Liver (tissue), 9 donors: ENCODE results near the gene SLC39A10. TPM values are rescaled to one million over a fixed set of nuclear protein-coding genes. Genes with fewer than 3 reads are reported as not detected.

Source experiments
- DNase-seq: peaks from one replicate; pipeline ENCODE4 v3.0.0-alpha.2; 2017; ENCODE audit warnings: low spot score
- H3K27ac ChIP-seq, 2 donors: one replicate each; pipeline ENCODE4 v1.7.0; 2013; ENCODE audit warnings: inconsistent platforms in 2 of 2, low read length in 2 of 2, control low read depth in 1 of 2, low read depth in 1 of 2, mild to moderate bottlenecking in 1 of 2
- H3K27me3 ChIP-seq, 4 donors: one replicate each; pipeline versions ENCODE4 v1.6.1 to v1.7.0; 2013; ENCODE audit warnings: low read length in 3 of 4, inconsistent platforms in 1 of 4, mild to moderate bottlenecking in 1 of 4, moderate library complexity in 1 of 4; ENCODE audit not compliant: control insufficient read depth in 4 of 4, insufficient read depth in 4 of 4
- H3K36me3 ChIP-seq, 4 donors: one replicate each; pipeline versions ENCODE4 v1.6.1 to v1.7.0; 2013; ENCODE audit warnings: low read length in 3 of 4, mild to moderate bottlenecking in 3 of 4, low read depth in 1 of 4, moderate library complexity in 1 of 4; ENCODE audit not compliant: control insufficient read depth in 4 of 4, insufficient read depth in 3 of 4
- H3K4me1 ChIP-seq, 4 donors: one replicate each; pipeline versions ENCODE4 v1.6.1 to v1.7.0; 2013; ENCODE audit warnings: low read length in 3 of 4, mild to moderate bottlenecking in 3 of 4, moderate library complexity in 1 of 4; ENCODE audit not compliant: control insufficient read depth in 4 of 4, insufficient read depth in 4 of 4
- H3K4me3 ChIP-seq, 3 donors: one replicate each; pipeline versions ENCODE4 v1.6.1 to v1.7.0; 2013; ENCODE audit warnings: low read length in 3 of 3, control low read depth in 1 of 3, low read depth in 1 of 3, mild to moderate bottlenecking in 1 of 3
- H3K9ac ChIP-seq, 2 donors: one replicate each; pipeline ENCODE4 v1.7.0; 2013; ENCODE audit warnings: low read length in 2 of 2, mild to moderate bottlenecking in 2 of 2, moderate library complexity in 2 of 2, control low read depth in 1 of 2, low read depth in 1 of 2
- H3K9me3 ChIP-seq, 4 donors: one replicate each; pipeline versions ENCODE4 v1.6.1 to v1.7.0; 2013; ENCODE audit warnings: low read length in 3 of 4; ENCODE audit not compliant: control insufficient read depth in 4 of 4
- ATF3 ChIP-seq: IDR thresholded peaks from 2 replicates; pipeline ENCODE4 v1.6.1; 2016; ENCODE audit warnings: antibody characterized with exemption
- EGR1 ChIP-seq, 2 donors: IDR thresholded peaks; 2 replicates each; pipeline ENCODE4 v1.6.1; 2016 to 2018; ENCODE audit warnings: antibody characterized with exemption in 2 of 2, low read depth in 2 of 2
- FOXA1 ChIP-seq: IDR thresholded peaks from 2 replicates; pipeline ENCODE4 v1.6.1; 2016; ENCODE audit warnings: antibody characterized with exemption
- FOXA2 ChIP-seq: IDR thresholded peaks from 2 replicates; pipeline ENCODE4 v1.6.1; 2016; ENCODE audit warnings: antibody characterized with exemption
- GABPA ChIP-seq, 2 donors: IDR thresholded peaks in 1 of 2; conservative IDR thresholded peaks in 1 of 2; 2 replicates each; pipeline ENCODE4 v1.6.1; 2016; ENCODE audit warnings: antibody characterized with exemption in 2 of 2, mild to moderate bottlenecking in 1 of 2, moderate library complexity in 1 of 2
- HNF4A ChIP-seq, 2 donors: conservative IDR thresholded peaks; 2 replicates each; pipeline ENCODE4 v1.6.1; 2016; ENCODE audit warnings: antibody characterized with exemption in 2 of 2, mild to moderate bottlenecking in 2 of 2
- HNF4G ChIP-seq: IDR thresholded peaks from 2 replicates; pipeline ENCODE4 v1.6.1; 2016; ENCODE audit warnings: antibody characterized with exemption
- JUND ChIP-seq, 2 donors: IDR thresholded peaks; 2 replicates each; pipeline ENCODE4 v1.6.1; 2016; ENCODE audit warnings: antibody characterized with exemption in 2 of 2
- MAX ChIP-seq: IDR thresholded peaks from 2 replicates; pipeline ENCODE4 v1.6.1; 2016; ENCODE audit warnings: antibody characterized with exemption
- NR2F2 ChIP-seq: IDR thresholded peaks from 2 replicates; pipeline ENCODE4 v1.6.1; 2016; ENCODE audit warnings: antibody characterized with exemption
- RAD21 ChIP-seq, 2 donors: IDR thresholded peaks; 2 replicates each; pipeline ENCODE4 v1.6.1; 2016; ENCODE audit warnings: antibody characterized with exemption in 2 of 2, mild to moderate bottlenecking in 2 of 2
- RXRA ChIP-seq, 2 donors: IDR thresholded peaks; 2 replicates each; pipeline ENCODE4 v1.6.1; 2017 to 2018; ENCODE audit warnings: antibody characterized with exemption in 2 of 2, mild to moderate bottlenecking in 1 of 2
- SP1 ChIP-seq: IDR thresholded peaks from 2 replicates; pipeline ENCODE4 v1.6.1; 2018; ENCODE audit warnings: antibody characterized with exemption, mild to moderate bottlenecking
- TAF1 ChIP-seq: conservative IDR thresholded peaks from 2 replicates; pipeline ENCODE4 v1.6.1; 2016; ENCODE audit warnings: antibody characterized with exemption, mild to moderate bottlenecking
- YY1 ChIP-seq: IDR thresholded peaks from 2 replicates; pipeline ENCODE4 v1.6.1; 2016; ENCODE audit warnings: antibody characterized with exemption, mild to moderate bottlenecking
- ZBTB33 ChIP-seq: IDR thresholded peaks from 2 replicates; pipeline ENCODE4 v1.6.1; 2016; ENCODE audit warnings: antibody characterized with exemption
- WGBS: extraction: QIAGEN DNeasy Blood & Tissue Kit; methylation state at CpG from one replicate; pipeline ENCODE4 v1.1.7; 2013; 5-methylcytosine and 5-hydroxymethylcytosine counted together
- polyA plus RNA-seq, 2 donors: library from polyadenylated mRNA; stranded (reverse) in 1 of 2; unstranded in 1 of 2; fragments of 200-250 nt in 1 of 2; fragments of >200 nt in 1 of 2; fragmentation: Nextera tagmentation in 1 of 2; extraction: Ambion mirVana in 1 of 2; gene quantifications; one replicate each; pipeline versions ENCODE4 v1.2.1 to v1.2.3, GENCODE V29; 2013 to 2015
- total RNA-seq, 2 donors: library from RNA; depleted of rRNA; stranded (reverse); fragments of >200 nt; gene quantifications; one replicate each; pipeline ENCODE4 v1.2.3, GENCODE V29; 2014
- TF ChIP-seq, protein P1 (sequence below): IDR thresholded peaks from 2 replicates; pipeline ENCODE4 v1.6.1; 2016; ENCODE audit warnings: antibody characterized with exemption, mild to moderate bottlenecking
- TF ChIP-seq, protein P2 (sequence below): fragments of 150-350 bp; IDR thresholded peaks from 2 replicates; pipeline ENCODE4 v1.5.1; 2017; ENCODE audit warnings: improper control_type of control experiment, low read depth, low read length; ENCODE audit not compliant: missing input control
- donor health status: healthy.
- donor health status: healthy.
- donor health status: healthy.
- donor health status: healthy.
- donor health status: healthy.

SLC39A10 gene
- total and polyA plus RNA-seq, 4 donors = 0.98 to 7.5 (median 3.4) TPM

DNA sequence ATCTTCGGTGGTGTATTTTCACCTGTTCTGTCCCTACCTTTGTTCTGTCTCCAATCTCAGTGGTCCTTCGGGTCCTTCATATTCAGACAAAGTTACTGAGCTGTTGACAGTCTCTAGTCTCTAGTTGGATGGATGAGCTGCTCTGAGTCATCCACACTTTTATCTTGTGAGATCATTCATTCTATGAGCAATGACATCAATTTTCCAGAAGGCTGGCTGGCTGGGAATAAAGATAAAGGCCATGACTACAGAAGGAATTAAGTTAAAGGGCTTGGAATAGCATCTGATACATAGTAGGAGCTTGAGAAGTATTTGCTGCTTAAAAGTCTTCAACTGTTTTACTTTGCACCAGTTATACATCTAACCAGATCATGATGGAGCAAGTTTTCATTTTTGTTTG, 43.1 kb upstream of the SLC39A10 start:
- H3K27me3 ChIP-seq = no peaks in the 10 kb centered on the region
- H3K4me1 ChIP-seq = no peaks in the 10 kb centered on the region
- H3K27ac ChIP-seq = no peak overlapping the region
- no peak for TF ChIP-seq FOXA2
- no peak for TF ChIP-seq JUND (IDR thresholded peaks at IDR 0.05)
- TF ChIP-seq MAX = no peak
- no peak for TF ChIP-seq ATF3
- TF ChIP-seq, protein P1, sequence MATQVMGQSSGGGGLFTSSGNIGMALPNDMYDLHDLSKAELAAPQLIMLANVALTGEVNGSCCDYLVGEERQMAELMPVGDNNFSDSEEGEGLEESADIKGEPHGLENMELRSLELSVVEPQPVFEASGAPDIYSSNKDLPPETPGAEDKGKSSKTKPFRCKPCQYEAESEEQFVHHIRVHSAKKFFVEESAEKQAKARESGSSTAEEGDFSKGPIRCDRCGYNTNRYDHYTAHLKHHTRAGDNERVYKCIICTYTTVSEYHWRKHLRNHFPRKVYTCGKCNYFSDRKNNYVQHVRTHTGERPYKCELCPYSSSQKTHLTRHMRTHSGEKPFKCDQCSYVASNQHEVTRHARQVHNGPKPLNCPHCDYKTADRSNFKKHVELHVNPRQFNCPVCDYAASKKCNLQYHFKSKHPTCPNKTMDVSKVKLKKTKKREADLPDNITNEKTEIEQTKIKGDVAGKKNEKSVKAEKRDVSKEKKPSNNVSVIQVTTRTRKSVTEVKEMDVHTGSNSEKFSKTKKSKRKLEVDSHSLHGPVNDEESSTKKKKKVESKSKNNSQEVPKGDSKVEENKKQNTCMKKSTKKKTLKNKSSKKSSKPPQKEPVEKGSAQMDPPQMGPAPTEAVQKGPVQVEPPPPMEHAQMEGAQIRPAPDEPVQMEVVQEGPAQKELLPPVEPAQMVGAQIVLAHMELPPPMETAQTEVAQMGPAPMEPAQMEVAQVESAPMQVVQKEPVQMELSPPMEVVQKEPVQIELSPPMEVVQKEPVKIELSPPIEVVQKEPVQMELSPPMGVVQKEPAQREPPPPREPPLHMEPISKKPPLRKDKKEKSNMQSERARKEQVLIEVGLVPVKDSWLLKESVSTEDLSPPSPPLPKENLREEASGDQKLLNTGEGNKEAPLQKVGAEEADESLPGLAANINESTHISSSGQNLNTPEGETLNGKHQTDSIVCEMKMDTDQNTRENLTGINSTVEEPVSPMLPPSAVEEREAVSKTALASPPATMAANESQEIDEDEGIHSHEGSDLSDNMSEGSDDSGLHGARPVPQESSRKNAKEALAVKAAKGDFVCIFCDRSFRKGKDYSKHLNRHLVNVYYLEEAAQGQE = no peak
- H3K9ac ChIP-seq = no peak overlapping the region
- DNase-seq = no peak
- no peaks in the 10 kb centered on the region for H3K9me3 ChIP-seq
- WGBS = 64% methylated on average over 2 of the region's 2 CpGs
- no peaks in the 10 kb centered on the region for H3K36me3 ChIP-seq
- H3K4me3 ChIP-seq = no peak overlapping the region

DNA sequence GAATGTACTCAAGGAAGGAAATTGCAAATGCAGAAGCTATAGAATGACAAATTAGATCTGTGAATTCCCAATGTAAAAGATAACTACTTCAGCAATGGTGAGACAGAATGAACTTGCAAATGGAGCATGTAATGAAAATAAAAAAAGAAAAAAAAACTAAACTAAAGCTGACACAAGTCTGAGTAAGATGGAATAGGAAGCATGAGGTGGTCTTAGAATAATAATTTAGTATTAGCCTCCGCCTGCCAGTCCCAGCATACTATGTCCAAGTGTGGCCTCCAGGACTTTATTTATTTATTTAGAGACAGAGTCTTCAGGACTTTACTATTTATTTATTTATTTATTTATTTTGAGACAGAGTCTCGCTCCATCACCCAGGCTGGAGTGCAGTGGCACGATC, 37.4 kb upstream of the SLC39A10 start:
- Histone ChIP-seq H3K4me3 (no peak overlapping the region), H3K9me3 (no peaks in the 10 kb centered on the region), H3K27me3 (no peaks in the 10 kb centered on the region), H3K36me3 (no peaks in the 10 kb centered on the region), H3K27ac (no peak overlapping the region), H3K4me1 (no peaks in the 10 kb centered on the region), H3K9ac (no peak overlapping the region)
- no peak for DNase-seq
- TF ChIP-seq, protein P1 = no peak
- TF ChIP-seq JUND (IDR thresholded peaks at IDR 0.05) (no peak), HNF4A (conservative IDR thresholded peaks at IDR 0.05) (no peak), ZBTB33 (no peak), EGR1 (IDR thresholded peaks at IDR 0.05; ENCODE audit: low read depth in 2 of 2) (no peak), GABPA (IDR thresholded peaks at IDR 0.05 in 1 of 2, conservative IDR thresholded peaks at IDR 0.05 in 1 of 2) (no peak), TAF1 (no peak), RAD21 (IDR thresholded peaks at IDR 0.05) (no peak), NR2F2 (no peak), FOXA1 (no peak), HNF4G (no peak), YY1 (no peak), RXRA (IDR thresholded peaks at IDR 0.05) (no peak), ATF3 (no peak), MAX (no peak), FOXA2 (no peak), SP1 (no peak)
- TF ChIP-seq, protein P2, sequence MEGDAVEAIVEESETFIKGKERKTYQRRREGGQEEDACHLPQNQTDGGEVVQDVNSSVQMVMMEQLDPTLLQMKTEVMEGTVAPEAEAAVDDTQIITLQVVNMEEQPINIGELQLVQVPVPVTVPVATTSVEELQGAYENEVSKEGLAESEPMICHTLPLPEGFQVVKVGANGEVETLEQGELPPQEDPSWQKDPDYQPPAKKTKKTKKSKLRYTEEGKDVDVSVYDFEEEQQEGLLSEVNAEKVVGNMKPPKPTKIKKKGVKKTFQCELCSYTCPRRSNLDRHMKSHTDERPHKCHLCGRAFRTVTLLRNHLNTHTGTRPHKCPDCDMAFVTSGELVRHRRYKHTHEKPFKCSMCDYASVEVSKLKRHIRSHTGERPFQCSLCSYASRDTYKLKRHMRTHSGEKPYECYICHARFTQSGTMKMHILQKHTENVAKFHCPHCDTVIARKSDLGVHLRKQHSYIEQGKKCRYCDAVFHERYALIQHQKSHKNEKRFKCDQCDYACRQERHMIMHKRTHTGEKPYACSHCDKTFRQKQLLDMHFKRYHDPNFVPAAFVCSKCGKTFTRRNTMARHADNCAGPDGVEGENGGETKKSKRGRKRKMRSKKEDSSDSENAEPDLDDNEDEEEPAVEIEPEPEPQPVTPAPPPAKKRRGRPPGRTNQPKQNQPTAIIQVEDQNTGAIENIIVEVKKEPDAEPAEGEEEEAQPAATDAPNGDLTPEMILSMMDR = no peak
- WGBS = 95% methylated on average over 3 of the region's 3 CpGs
